HEK293 (cell line): ENCODE results near the gene RIPOR3.

Experiments used
- CTCF ChIA-PET: fragments of 350-600 bp; formaldehyde crosslinking; extraction: SDS; loops from one replicate; lab custom pipeline; 2021; ENCODE audit warnings: antibody characterized with exemption; lab: Yijun Ruan, JAX
- POLR2A ChIA-PET: fragments of 300-600 bp; formaldehyde crosslinking; extraction: SDS; loops from one replicate; lab custom pipeline; 2020; ENCODE audit warnings: antibody characterized with exemption, inconsistent platforms; lab: Yijun Ruan, JAX
- H3K27ac ChIP-seq: fragments of 200-500 bp; sonication (Bioruptor generic); 2 replicates; pipeline ENCODE4 v1.5.1; 2014; ENCODE audit warnings: low read depth, low read length, control low read depth, inconsistent platforms; ENCODE audit errors: extremely low read depth
- H3K36me3 ChIP-seq, 2 experiments: fragments of 200-500 bp in 1 of 2; sonication (Bioruptor generic) in 1 of 2; 1 replicate in 1 of 2; 2 replicates in 1 of 2; pipeline ENCODE4 v1.5.1; 2014 to 2017; ENCODE audit warnings: inconsistent platforms in 2 of 2, low read length in 2 of 2; ENCODE audit not compliant: control insufficient read depth in 2 of 2, insufficient read depth in 1 of 2
- H3K4me1 ChIP-seq: fragments of 200-500 bp; sonication (Bioruptor generic); 2 replicates; pipeline ENCODE4 v1.5.1; 2014; ENCODE audit warnings: mild to moderate bottlenecking, low read length, inconsistent platforms; ENCODE audit not compliant: control insufficient read depth, insufficient read depth
- H3K4me3 ChIP-seq: 2 replicates; pipeline ENCODE4 v1.5.1; 2011; ENCODE audit warnings: low read depth, mild to moderate bottlenecking, control low read depth, low read length, moderate library complexity
- H3K9me3 ChIP-seq: fragments of 200-500 bp; sonication (Bioruptor generic); 2 replicates; pipeline ENCODE4 v1.5.1; 2014; ENCODE audit warnings: low read depth, low read length, inconsistent platforms; ENCODE audit not compliant: control insufficient read depth, insufficient read depth
- CTCF ChIP-seq: fragments of 450-650 bp; formaldehyde crosslinking; IDR thresholded peaks from 2 replicates; pipeline ENCODE4 v1.5.1; 2016; ENCODE audit warnings: missing biosample characterization, missing genetic modification characterization
- MYNN ChIP-seq: fragments of 450-650 bp; formaldehyde crosslinking; IDR thresholded peaks from 2 replicates; pipeline ENCODE4 v1.5.1; 2016; ENCODE audit warnings: missing biosample characterization, missing genetic modification characterization, borderline replicate concordance
- ZFP37 ChIP-seq: fragments of 450-650 bp; formaldehyde crosslinking; IDR thresholded peaks from 2 replicates; pipeline ENCODE4 v1.5.1; 2016; ENCODE audit warnings: missing biosample characterization, missing genetic modification characterization
- ZNF138 ChIP-seq: fragments of 450-650 bp; formaldehyde crosslinking; IDR thresholded peaks from 2 replicates; pipeline ENCODE4 v1.5.1; 2016; ENCODE audit warnings: missing biosample characterization, missing genetic modification characterization, borderline replicate concordance
- ZNF184 ChIP-seq: fragments of 450-650 bp; IDR thresholded peaks from 2 replicates; pipeline ENCODE4 v1.5.1; 2018; ENCODE audit warnings: missing biosample characterization, mild to moderate bottlenecking, missing genetic modification characterization
- ZNF423 ChIP-seq: fragments of 450-650 bp; formaldehyde crosslinking; IDR thresholded peaks from 2 replicates; pipeline ENCODE4 v1.5.1; 2016; ENCODE audit warnings: missing biosample characterization, missing genetic modification characterization
- ZNF433 ChIP-seq: fragments of 450-650 bp; formaldehyde crosslinking; IDR thresholded peaks from 2 replicates; pipeline ENCODE4 v1.5.1; 2016; ENCODE audit warnings: missing biosample characterization, missing genetic modification characterization, low read depth
- ZNF600 ChIP-seq: fragments of 450-650 bp; formaldehyde crosslinking; IDR thresholded peaks from 2 replicates; pipeline ENCODE4 v1.5.1; 2016; ENCODE audit warnings: missing biosample characterization, missing genetic modification characterization
- ZNF610 ChIP-seq: fragments of 450-650 bp; formaldehyde crosslinking; IDR thresholded peaks from 2 replicates; pipeline ENCODE4 v1.5.1; 2016; ENCODE audit warnings: missing biosample characterization, missing genetic modification characterization, borderline replicate concordance
- ZNF664 ChIP-seq: fragments of 450-650 bp; formaldehyde crosslinking; IDR thresholded peaks from 2 replicates; pipeline ENCODE4 v1.5.1; 2016; ENCODE audit warnings: missing biosample characterization, missing genetic modification characterization
- ZNF768 ChIP-seq: fragments of 450-650 bp; formaldehyde crosslinking; IDR thresholded peaks from 2 replicates; pipeline ENCODE4 v1.5.1; 2018; ENCODE audit warnings: missing biosample characterization, mild to moderate bottlenecking, missing genetic modification characterization
- ZNF777 ChIP-seq: fragments of 450-650 bp; formaldehyde crosslinking; IDR thresholded peaks from 2 replicates; pipeline ENCODE4 v1.5.1; 2017; ENCODE audit warnings: missing biosample characterization, missing genetic modification characterization, borderline replicate concordance
- ZNF837 ChIP-seq: fragments of 450-650 bp; formaldehyde crosslinking; IDR thresholded peaks from 2 replicates; pipeline ENCODE4 v1.5.1; 2016; ENCODE audit warnings: missing biosample characterization, missing genetic modification characterization
- TF ChIP-seq, protein P1 (sequence below): fragments of 450-650 bp; formaldehyde crosslinking; IDR thresholded peaks from 2 replicates; pipeline ENCODE4 v1.5.1; 2017; ENCODE audit warnings: missing biosample characterization, missing genetic modification characterization

The RIPOR3 gene

DNA sequence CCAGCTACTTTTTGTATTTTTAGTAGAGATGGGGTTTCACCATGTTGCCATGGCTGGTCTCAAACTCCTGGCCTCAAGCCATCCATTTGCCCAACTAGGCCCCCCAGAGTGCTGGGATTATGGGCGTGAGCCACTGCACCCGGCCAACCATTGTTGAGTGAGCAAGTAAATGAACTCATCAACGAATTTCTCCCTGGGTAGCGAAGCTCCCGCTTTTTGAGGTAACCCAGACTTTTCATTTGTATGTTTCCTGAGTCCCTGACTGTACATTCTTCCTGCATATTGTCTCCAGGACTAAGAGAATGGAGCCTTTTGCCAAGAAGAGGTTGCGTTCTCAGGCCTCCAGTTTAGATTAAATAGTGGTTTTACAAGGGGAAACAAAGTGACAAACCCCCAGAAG is 36.4 kb downstream of the RIPOR3 start (continued):
- TF ChIP-seq CTCF (tag by site-specific recombination) (no peak), ZNF768 (no peak)

- Histone ChIP-seq H3K4me1 (no peaks in the 10 kb centered on the region), H3K27ac (no peak overlapping the region), H3K36me3 (no peaks in the 10 kb centered on the region), H3K4me3 (no peak overlapping the region), H3K9me3 (no peaks in the 10 kb centered on the region)
- POLR2A ChIA-PET, result interaction anchor here (0.6 to 1.0 kb wide), 2 partner anchors 17 to 29 kb away, joined by 3 to 5 read pairs; no protein-coding TSS in a partner anchor
- CTCF ChIA-PET, result interaction anchor here (1.3 to 2.0 kb wide), 2 partner anchors 17 to 90 kb away, joined by 6 read pairs; no protein-coding TSS in a partner anchor
- TF ChIP-seq ZNF600 (tag by site-specific recombination), result 0 out of 2 replicates have a peak, but pooled peaks have one; percentile 52
- no peak for TF ChIP-seq ZNF423 (tag by site-specific recombination)
- TF ChIP-seq ZNF433 (tag by site-specific recombination), result no peak
- TF ChIP-seq MYNN (tag by site-specific recombination), result no peak
- peak; percentile 87; the same call in 1 of the 2 replicates for TF ChIP-seq ZNF184 (tag by site-specific recombination)
- TF ChIP-seq, all 188 proteins: peak for 2
Observed at GRCh38 chr20:50652702-50653294, 38.5 kb downstream of the RIPOR3 start.

GRCh38 chr20:50651676-50652075 is 39.7 kb downstream of the RIPOR3 start:
- Histone ChIP-seq H3K27ac (no peak overlapping the region), H3K4me3 (no peak overlapping the region), H3K36me3 (no peaks in the 10 kb centered on the region), H3K4me1 (no peaks in the 10 kb centered on the region), H3K9me3 (no peaks in the 10 kb centered on the region)
- CTCF ChIA-PET, result interaction anchor here (0.7 to 2.0 kb wide), 3 partner anchors 15 to 98 kb away, joined by 3 to 6 read pairs (median 3); no protein-coding TSS in a partner anchor
- TF ChIP-seq ZNF664, result peak; percentile 85
- TF ChIP-seq, protein P1, sequence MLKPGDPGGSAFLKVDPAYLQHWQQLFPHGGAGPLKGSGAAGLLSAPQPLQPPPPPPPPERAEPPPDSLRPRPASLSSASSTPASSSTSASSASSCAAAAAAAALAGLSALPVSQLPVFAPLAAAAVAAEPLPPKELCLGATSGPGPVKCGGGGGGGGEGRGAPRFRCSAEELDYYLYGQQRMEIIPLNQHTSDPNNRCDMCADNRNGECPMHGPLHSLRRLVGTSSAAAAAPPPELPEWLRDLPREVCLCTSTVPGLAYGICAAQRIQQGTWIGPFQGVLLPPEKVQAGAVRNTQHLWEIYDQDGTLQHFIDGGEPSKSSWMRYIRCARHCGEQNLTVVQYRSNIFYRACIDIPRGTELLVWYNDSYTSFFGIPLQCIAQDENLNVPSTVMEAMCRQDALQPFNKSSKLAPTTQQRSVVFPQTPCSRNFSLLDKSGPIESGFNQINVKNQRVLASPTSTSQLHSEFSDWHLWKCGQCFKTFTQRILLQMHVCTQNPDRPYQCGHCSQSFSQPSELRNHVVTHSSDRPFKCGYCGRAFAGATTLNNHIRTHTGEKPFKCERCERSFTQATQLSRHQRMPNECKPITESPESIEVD (tag by site-specific recombination), result no peak
- no peak for TF ChIP-seq ZNF837 (tag by site-specific recombination)
- no peak for TF ChIP-seq ZFP37 (tag by site-specific recombination)
- POLR2A ChIA-PET, result no interaction called here

DNA sequence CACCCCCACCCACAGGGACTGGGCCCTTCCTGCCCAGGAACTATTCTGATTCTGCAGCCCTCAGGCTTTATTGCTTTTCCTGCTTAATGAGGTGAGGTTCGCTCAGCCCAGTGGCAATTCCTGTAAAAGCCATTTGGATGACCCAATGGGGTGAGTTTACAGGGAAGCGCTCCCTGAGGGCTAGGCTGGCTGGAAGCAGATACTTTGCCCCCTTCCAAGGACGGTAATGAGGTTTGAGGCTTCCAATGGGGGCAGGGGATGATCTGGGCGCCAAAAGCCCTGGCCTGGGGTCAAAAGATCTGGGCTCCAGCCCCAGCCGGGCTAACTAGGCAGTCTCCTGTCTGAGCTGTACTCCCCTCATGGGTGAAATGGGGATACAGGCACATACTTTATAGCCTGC is 41.8 kb downstream of the RIPOR3 start:
- no peak for TF ChIP-seq ZNF138 (tag by site-specific recombination)
- Histone ChIP-seq H3K4me1 (no peaks in the 10 kb centered on the region), H3K4me3 (no peak overlapping the region), H3K36me3 (no peaks in the 10 kb centered on the region), H3K27ac (no peak overlapping the region), H3K9me3 (no peaks in the 10 kb centered on the region)
- CTCF ChIA-PET, result interaction anchor here (1.1 kb wide), 1 partner anchor 13 kb away, joined by 3 read pairs; no protein-coding TSS in a partner anchor
- POLR2A ChIA-PET, result no interaction called here

- Histone ChIP-seq H3K36me3 (no peaks in the 10 kb centered on the region), H3K4me3 (no peak overlapping the region), H3K9me3 (no peaks in the 10 kb centered on the region), H3K27ac (no peak overlapping the region), H3K4me1 (no peaks in the 10 kb centered on the region)
- TF ChIP-seq ZNF777 (tag by site-specific recombination) (no peak), ZFP37 (tag by site-specific recombination) (no peak), ZNF610 (tag by site-specific recombination) (peak; percentile 99)
- ChIA-PET CTCF (interaction anchor here (0.9 kb wide), 1 partner anchor 15 kb away, joined by 3 read pairs; no protein-coding TSS in a partner anchor), POLR2A (no interaction called here)
Observed at GRCh38 chr20:50648651-50649050, 42.7 kb downstream of the RIPOR3 start.
